Measurements from ENCODE around the gene SREBF2.

DNA sequence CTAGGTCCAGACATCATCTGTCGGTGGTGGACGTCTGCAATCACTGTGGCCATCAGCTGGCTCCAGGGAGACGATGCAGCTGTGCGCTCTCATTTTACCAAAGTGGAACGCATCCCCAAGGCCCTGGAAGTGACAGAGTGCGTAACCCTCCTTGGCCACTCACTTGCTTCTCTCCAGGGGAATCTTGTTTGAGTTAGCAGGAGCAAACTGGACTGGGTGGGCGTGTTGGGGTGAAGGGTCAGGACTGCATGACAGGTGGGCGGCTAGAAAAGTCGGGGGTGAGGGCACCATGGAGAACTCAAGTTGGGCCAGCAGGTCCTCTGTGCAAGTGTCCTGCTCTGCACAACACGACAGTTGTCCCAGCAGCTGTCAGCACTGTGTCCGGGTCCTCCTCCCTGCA, 65.7 kb downstream of the SREBF2 start:
- TF ChIP-seq POLR2AphosphoS5 (IDR thresholded peaks at IDR 0.05; ENCODE audit: insufficient read depth, low read depth, low read length): no peak
- TF ChIP-seq, protein P1, sequence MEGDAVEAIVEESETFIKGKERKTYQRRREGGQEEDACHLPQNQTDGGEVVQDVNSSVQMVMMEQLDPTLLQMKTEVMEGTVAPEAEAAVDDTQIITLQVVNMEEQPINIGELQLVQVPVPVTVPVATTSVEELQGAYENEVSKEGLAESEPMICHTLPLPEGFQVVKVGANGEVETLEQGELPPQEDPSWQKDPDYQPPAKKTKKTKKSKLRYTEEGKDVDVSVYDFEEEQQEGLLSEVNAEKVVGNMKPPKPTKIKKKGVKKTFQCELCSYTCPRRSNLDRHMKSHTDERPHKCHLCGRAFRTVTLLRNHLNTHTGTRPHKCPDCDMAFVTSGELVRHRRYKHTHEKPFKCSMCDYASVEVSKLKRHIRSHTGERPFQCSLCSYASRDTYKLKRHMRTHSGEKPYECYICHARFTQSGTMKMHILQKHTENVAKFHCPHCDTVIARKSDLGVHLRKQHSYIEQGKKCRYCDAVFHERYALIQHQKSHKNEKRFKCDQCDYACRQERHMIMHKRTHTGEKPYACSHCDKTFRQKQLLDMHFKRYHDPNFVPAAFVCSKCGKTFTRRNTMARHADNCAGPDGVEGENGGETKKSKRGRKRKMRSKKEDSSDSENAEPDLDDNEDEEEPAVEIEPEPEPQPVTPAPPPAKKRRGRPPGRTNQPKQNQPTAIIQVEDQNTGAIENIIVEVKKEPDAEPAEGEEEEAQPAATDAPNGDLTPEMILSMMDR (IDR thresholded peaks at IDR 0.05; ENCODE audit: extremely low read depth in 1 of 2, insufficient read depth in 1 of 2, low read depth in 1 of 2, low read length in 2 of 2): no peak
- no peak for TF ChIP-seq POLR2A (IDR thresholded peaks at IDR 0.05; ENCODE audit: low read depth, low read length)
- no peak for TF ChIP-seq EZH2 (IDR thresholded peaks at IDR 0.05; ENCODE audit: borderline replicate concordance, low read depth, low read length, severe bottlenecking)
- no peak for TF ChIP-seq JUN (IDR thresholded peaks at IDR 0.05; ENCODE audit: borderline replicate concordance, insufficient read depth, insufficient read length, low read depth)
- TF ChIP-seq, protein P2, sequence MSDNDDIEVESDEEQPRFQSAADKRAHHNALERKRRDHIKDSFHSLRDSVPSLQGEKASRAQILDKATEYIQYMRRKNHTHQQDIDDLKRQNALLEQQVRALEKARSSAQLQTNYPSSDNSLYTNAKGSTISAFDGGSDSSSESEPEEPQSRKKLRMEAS (IDR thresholded peaks at IDR 0.05; ENCODE audit: insufficient read depth, insufficient read length): no peak
- TF ChIP-seq FOS (IDR thresholded peaks at IDR 0.05; ENCODE audit: borderline replicate concordance, insufficient read depth, low read length): no peak
- no peak for TF ChIP-seq MYC (IDR thresholded peaks at IDR 0.05; ENCODE audit: low read depth, low read length)

All from endothelial cell of umbilical vein (primary cell).